Spleen (tissue), 7 donors: ENCODE results near the gene DSC1.

Experiments used
- POLR2AphosphoS5 ChIP-seq, 3 donors: sonication (generic); formaldehyde crosslinking; IDR thresholded peaks; one replicate each; pipeline ENCODE4 v1.5.1; 2017; ENCODE audit warnings: antibody characterized with exemption in 3 of 3
- TF ChIP-seq, protein P1 (sequence below), 11 experiments: fragments of 200-600 bp in 7 of 11; fragments of 450-650 bp in 4 of 11; sonication (generic) in 4 of 11; IDR thresholded peaks in 8 of 11; conservative IDR thresholded peaks in 3 of 11; 1 replicate in 7 of 11; 2 replicates in 4 of 11; pipeline versions ENCODE4 v1.4.0 to v1.8.0; 2016 to 2021; ENCODE audit warnings: antibody characterized with exemption in 11 of 11, inconsistent platforms in 4 of 11, mild to moderate bottlenecking in 1 of 11
- donor health status: DM: no; HTN: no; CAD: no; lungs with moderate emphysema.
- donor health status: DM: no; HTN: no; CAD: no.
- donor health status: DM: no; HTN: no; CAD: no.

DNA sequence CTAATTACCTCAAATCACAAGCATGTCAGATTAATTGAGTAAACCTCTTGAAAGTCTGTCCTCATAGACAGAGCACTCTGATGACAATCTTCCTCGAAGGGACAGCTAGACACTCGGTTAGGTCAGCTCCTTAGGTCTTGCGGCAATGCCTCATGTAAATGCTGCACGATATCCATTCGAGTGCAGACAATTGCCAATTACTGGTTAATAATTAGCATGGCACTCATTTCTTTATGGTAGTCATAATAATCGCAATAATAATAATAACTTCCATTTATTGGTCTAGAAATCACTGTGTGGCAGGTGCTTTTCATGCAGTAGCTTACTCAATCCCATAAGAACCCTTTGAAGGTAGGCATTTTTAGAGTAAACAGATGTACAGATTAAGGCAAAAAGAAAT, 44.7 kb upstream of the DSC1 start:
- TF ChIP-seq, protein P1, sequence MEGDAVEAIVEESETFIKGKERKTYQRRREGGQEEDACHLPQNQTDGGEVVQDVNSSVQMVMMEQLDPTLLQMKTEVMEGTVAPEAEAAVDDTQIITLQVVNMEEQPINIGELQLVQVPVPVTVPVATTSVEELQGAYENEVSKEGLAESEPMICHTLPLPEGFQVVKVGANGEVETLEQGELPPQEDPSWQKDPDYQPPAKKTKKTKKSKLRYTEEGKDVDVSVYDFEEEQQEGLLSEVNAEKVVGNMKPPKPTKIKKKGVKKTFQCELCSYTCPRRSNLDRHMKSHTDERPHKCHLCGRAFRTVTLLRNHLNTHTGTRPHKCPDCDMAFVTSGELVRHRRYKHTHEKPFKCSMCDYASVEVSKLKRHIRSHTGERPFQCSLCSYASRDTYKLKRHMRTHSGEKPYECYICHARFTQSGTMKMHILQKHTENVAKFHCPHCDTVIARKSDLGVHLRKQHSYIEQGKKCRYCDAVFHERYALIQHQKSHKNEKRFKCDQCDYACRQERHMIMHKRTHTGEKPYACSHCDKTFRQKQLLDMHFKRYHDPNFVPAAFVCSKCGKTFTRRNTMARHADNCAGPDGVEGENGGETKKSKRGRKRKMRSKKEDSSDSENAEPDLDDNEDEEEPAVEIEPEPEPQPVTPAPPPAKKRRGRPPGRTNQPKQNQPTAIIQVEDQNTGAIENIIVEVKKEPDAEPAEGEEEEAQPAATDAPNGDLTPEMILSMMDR (IDR thresholded peaks at IDR 0.05 in 8 of 11, conservative IDR thresholded peaks at IDR 0.05 in 3 of 11), result no peak
- no peak for TF ChIP-seq POLR2AphosphoS5 (IDR thresholded peaks at IDR 0.05)
